ENCODE measurements around the gene SEMA4D.

SEMA4D gene

GRCh38 chr9:89541798-89542197 is 43.9 kb upstream of the SEMA4D start:
- TF ChIP-seq CTCF (conservative IDR thresholded peaks at IDR 0.05) = no peak

GRCh38 chr9:89539374-89539773 is 41.5 kb upstream of the SEMA4D start:
- H3K27ac ChIP-seq = no peak overlapping the region
- no peak for TF ChIP-seq CTCF (conservative IDR thresholded peaks at IDR 0.05)

More at GRCh38 chr9:89541798-89542197, 43.9 kb upstream of the SEMA4D start:
- H3K27ac ChIP-seq = no peak overlapping the region

- TF ChIP-seq CTCF (conservative IDR thresholded peaks at IDR 0.05) = no peak
- no peak overlapping the region for H3K27ac ChIP-seq
These were observed 41.0 kb upstream of the SEMA4D start for GRCh38 chr9:89538871-89539270.

GRCh38 chr9:89537166-89537565 is 39.3 kb upstream of the SEMA4D start:
- no peak for TF ChIP-seq CTCF (conservative IDR thresholded peaks at IDR 0.05)
- no peak overlapping the region for H3K27ac ChIP-seq

- no peak for TF ChIP-seq CTCF (conservative IDR thresholded peaks at IDR 0.05)
- H3K27ac ChIP-seq = no peak overlapping the region
These were observed 38.7 kb upstream of the SEMA4D start for GRCh38 chr9:89536600-89536999.

- no peak overlapping the region for H3K27ac ChIP-seq
- TF ChIP-seq CTCF (conservative IDR thresholded peaks at IDR 0.05) = no peak
These were observed 38.2 kb upstream of the SEMA4D start for GRCh38 chr9:89536145-89536574.

GRCh38 chr9:89535461-89535860 is 37.5 kb upstream of the SEMA4D start:
- no peak overlapping the region for H3K27ac ChIP-seq
- TF ChIP-seq CTCF (conservative IDR thresholded peaks at IDR 0.05) = no peak

Measured in VCaP (cell line).